Measurements from ENCODE around the gene PLCB1. TPM values are rescaled to one million over a fixed set of nuclear protein-coding genes. Genes with fewer than 3 reads are reported as not detected.

Gene PLCB1
- total and polyA plus RNA-seq, 2 experiments from 2014 or later = 6.7 to 20.5 TPM

DNA sequence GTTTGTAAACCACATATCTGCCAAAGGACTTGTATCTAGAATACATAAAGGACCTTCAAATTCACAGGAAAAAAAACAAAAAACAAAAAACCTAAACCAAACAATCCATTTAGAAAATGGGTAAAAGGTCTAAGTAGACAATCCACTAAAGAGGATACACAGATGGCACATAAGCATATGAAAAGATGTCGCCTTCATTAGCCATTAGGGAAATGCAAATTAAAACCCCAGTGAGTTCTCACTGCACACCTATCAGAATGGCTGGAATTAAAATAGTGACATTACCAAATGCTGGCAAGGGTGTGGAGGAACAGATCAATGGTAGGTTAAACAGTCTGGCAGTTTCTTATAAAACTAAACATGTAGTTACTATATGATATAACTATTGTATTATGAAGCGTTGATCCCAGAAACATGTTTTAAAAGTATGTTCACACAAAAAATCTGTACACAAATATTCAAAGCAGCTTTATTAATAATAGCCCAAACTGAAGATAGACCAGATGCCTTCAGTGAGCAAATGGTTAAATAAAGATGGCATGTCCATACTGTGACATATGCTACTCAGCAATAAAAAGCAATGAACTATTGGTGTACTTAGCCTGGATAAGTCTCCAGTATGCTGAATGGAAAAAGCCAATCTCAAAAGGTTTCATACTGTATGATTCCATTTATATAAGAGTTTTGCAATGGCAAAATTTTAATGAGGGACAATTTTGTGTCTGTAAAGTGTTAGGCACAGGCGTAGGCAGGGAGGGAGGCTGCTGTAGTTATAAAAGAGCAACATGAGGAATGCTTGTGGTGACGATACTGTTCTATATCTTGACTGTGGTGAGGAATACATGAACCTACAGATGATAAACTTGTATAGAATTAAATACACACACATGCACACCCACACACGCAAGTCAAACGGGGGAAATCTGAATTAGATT, 43.9 kb downstream of the PLCB1 start:
- DNase-seq (ENCODE audit: low spot score) = no peak
- Histone ChIP-seq H3K4me1 (ENCODE audit: insufficient read depth) (no peaks in the 10 kb centered on the region), H4K20me1 (ENCODE audit: insufficient read depth, poor library complexity, severe bottlenecking) (no peaks in the 10 kb centered on the region), H3K36me3 (replicated peaks; ENCODE audit: insufficient read depth, low read depth) (no peaks in the 10 kb centered on the region), H3K4me3 (no peak overlapping the region), H3K27me3 (no peaks in the 10 kb centered on the region), H3K9me2 (replicated peaks; ENCODE audit: insufficient read depth) (no peaks in the 10 kb centered on the region), H3K9me3 (ENCODE audit: low read depth) (no peaks in the 10 kb centered on the region), H3K27ac (no peak overlapping the region), H3K79me2 (no peaks in the 10 kb centered on the region), H3K4me2 (no peak overlapping the region), H2AFZ (no peak overlapping the region)
- 91% methylated on average over 6 of the region's 6 CpGs for WGBS (ENCODE audit: low lambda C conversion rate, missing lambda C conversion rate)
- TF ChIP-seq EZH2phosphoT487 (IDR thresholded peaks at IDR 0.05; ENCODE audit: low read depth, severe bottlenecking, unreplicated experiment) = no peak
- no peak for TF ChIP-seq EZH2 (IDR thresholded peaks at IDR 0.05; ENCODE audit: borderline replicate concordance)
- TF ChIP-seq CTCF (IDR thresholded peaks at IDR 0.05; ENCODE audit: poor library complexity) = no peak

DNA sequence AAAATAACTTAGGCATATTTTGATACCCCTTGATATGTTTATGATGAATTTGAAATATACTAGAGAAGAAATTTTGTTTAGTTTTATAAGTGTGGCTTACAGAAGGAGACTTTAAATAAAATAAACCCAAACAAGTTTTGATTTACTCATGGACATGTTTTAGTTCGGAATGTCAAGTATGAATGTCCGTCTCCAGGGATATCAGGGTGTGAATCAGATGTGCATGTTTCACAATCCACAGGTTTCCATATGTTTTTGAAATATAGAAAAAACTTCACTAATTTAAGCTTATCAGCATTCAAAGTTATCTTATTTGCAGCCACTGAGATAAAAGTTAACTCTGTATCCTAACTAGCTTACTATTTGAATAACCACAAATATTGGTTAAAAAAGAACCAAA, 51.5 kb downstream of the PLCB1 start:
- Histone ChIP-seq H3K36me3 (replicated peaks; ENCODE audit: insufficient read depth, low read depth) (no peaks in the 10 kb centered on the region), H3K79me2 (peaks cover 2% of the 10 kb centered on the region), H3K9me2 (replicated peaks; ENCODE audit: insufficient read depth) (no peaks in the 10 kb centered on the region), H3K27me3 (no peaks in the 10 kb centered on the region), H3K4me2 (no peak overlapping the region), H2AFZ (no peak overlapping the region), H4K20me1 (ENCODE audit: insufficient read depth, poor library complexity, severe bottlenecking) (no peaks in the 10 kb centered on the region), H3K4me1 (ENCODE audit: insufficient read depth) (no peaks in the 10 kb centered on the region), H3K4me3 (no peak overlapping the region), H3K27ac (no peak overlapping the region), H3K9me3 (ENCODE audit: low read depth) (no peaks in the 10 kb centered on the region)
- DNase-seq (ENCODE audit: low spot score) = no peak
- 73% methylated on average over 2 of the region's 2 CpGs for WGBS (ENCODE audit: low lambda C conversion rate, missing lambda C conversion rate)
- TF ChIP-seq EZH2phosphoT487 (IDR thresholded peaks at IDR 0.05; ENCODE audit: low read depth, severe bottlenecking, unreplicated experiment) (no peak), EZH2 (IDR thresholded peaks at IDR 0.05; ENCODE audit: borderline replicate concordance) (no peak), CTCF (IDR thresholded peaks at IDR 0.05; ENCODE audit: poor library complexity) (no peak)

DNA sequence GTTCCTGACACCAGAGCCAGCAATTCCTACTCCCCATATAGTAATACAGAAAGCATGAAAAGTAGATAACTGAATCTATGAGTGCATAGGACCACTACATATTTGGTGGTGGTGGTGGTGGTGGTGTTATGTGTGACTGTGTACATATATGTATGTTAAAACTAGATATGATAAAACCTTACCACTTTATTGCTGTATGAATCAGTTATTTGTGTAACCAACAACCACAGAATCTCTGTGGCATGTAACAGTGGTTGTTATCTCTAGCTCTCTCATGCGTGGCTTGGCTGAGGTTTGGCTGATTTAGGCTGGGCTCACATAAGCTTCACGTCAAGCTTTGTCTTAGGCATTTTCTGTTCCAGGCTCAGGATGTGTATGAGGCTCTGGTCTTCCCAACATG, 55.7 kb downstream of the PLCB1 start:
- Histone ChIP-seq H3K4me1 (ENCODE audit: insufficient read depth) (no peaks in the 10 kb centered on the region), H3K27me3 (no peaks in the 10 kb centered on the region), H2AFZ (no peak overlapping the region), H3K4me3 (no peak overlapping the region), H3K27ac (no peak overlapping the region), H3K9me2 (replicated peaks; ENCODE audit: insufficient read depth) (no peaks in the 10 kb centered on the region), H3K9me3 (ENCODE audit: low read depth) (no peaks in the 10 kb centered on the region), H3K4me2 (no peak overlapping the region), H3K79me2 (peaks cover 2% of the 10 kb centered on the region), H3K36me3 (replicated peaks; ENCODE audit: insufficient read depth, low read depth) (no peaks in the 10 kb centered on the region), H4K20me1 (ENCODE audit: insufficient read depth, poor library complexity, severe bottlenecking) (no peaks in the 10 kb centered on the region)
- TF ChIP-seq CTCF (IDR thresholded peaks at IDR 0.05; ENCODE audit: poor library complexity) (no peak), EZH2 (IDR thresholded peaks at IDR 0.05; ENCODE audit: borderline replicate concordance) (no peak), EZH2phosphoT487 (IDR thresholded peaks at IDR 0.05; ENCODE audit: low read depth, severe bottlenecking, unreplicated experiment) (no peak)
- no peak for DNase-seq (ENCODE audit: low spot score)
- WGBS (ENCODE audit: low lambda C conversion rate, missing lambda C conversion rate) = 94% methylated on average over 2 of the region's 2 CpGs

Measured in hepatocyte (in vitro differentiated cells).